Measurements from ENCODE around the gene DTYMK. TPM values are rescaled to one million over a fixed set of nuclear protein-coding genes. Genes with fewer than 3 reads are reported as not detected.

DTYMK gene
- total and polyA plus RNA-seq, 2 experiments from 2014 or later = 20.7 to 55.5 TPM

DNA sequence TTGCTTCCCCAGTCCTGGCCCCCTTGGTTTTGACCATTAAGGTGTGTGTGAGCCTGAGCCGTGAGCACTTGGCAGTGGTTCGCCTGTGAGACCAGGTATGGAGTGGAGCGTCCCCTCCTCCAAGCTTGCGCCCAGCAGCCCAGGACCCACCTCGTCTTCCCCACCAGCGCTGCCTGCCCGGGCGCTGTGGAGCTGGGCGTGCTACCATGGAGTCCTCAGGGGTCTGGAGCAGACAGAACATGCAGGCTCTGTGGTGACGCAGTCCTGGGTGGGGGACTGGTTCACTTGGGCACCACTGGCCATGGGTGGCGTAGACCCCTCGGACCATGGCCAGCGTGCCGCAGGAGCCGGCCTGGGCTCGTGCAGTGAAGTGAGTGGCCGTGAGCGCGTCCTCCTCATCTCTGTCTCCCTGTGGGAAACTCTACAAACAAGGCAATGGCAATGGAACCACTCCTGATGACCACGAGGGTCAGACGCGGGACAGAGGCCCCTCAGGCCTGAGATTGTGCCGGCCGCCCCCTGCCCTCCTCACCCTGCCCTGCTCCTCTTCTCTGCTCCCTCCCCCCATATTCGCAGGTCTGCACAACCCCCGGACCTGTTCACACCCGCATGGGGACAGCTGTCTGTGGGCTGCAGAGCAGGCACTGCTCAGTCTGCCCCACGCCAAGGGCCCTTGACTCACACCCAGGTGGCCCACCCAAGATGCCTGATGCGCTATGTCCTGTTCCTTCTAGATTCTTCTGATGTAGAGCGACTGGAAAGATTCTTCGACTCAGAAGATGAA lies 15.0 kb downstream of the DTYMK start:
- H3K27ac ChIP-seq = no peak overlapping the region
- TF ChIP-seq, protein P1, sequence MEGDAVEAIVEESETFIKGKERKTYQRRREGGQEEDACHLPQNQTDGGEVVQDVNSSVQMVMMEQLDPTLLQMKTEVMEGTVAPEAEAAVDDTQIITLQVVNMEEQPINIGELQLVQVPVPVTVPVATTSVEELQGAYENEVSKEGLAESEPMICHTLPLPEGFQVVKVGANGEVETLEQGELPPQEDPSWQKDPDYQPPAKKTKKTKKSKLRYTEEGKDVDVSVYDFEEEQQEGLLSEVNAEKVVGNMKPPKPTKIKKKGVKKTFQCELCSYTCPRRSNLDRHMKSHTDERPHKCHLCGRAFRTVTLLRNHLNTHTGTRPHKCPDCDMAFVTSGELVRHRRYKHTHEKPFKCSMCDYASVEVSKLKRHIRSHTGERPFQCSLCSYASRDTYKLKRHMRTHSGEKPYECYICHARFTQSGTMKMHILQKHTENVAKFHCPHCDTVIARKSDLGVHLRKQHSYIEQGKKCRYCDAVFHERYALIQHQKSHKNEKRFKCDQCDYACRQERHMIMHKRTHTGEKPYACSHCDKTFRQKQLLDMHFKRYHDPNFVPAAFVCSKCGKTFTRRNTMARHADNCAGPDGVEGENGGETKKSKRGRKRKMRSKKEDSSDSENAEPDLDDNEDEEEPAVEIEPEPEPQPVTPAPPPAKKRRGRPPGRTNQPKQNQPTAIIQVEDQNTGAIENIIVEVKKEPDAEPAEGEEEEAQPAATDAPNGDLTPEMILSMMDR (IDR thresholded peaks at IDR 0.05; ENCODE audit: poor library complexity) = no peak
- TF ChIP-seq EZH2phosphoT487 (IDR thresholded peaks at IDR 0.05; ENCODE audit: low read depth, severe bottlenecking, unreplicated experiment) (no peak), EZH2 (IDR thresholded peaks at IDR 0.05; ENCODE audit: borderline replicate concordance) (no peak)
- no peaks in the 10 kb centered on the region for H4K20me1 ChIP-seq (ENCODE audit: insufficient read depth, poor library complexity, severe bottlenecking)
- H3K4me1 ChIP-seq (ENCODE audit: insufficient read depth) = no peaks in the 10 kb centered on the region
- no peak overlapping the region for H3K4me2 ChIP-seq
- no peaks in the 10 kb centered on the region for H3K79me2 ChIP-seq
- H3K9me2 ChIP-seq (replicated peaks; ENCODE audit: insufficient read depth) = no peaks in the 10 kb centered on the region
- no peaks in the 10 kb centered on the region for H3K9me3 ChIP-seq (ENCODE audit: low read depth)
- H2AFZ ChIP-seq = no peak overlapping the region
- H3K36me3 ChIP-seq (replicated peaks; ENCODE audit: insufficient read depth, low read depth) = no peaks in the 10 kb centered on the region
- no peak overlapping the region for H3K4me3 ChIP-seq
- DNase-seq (ENCODE audit: low spot score) = no peak
- H3K27me3 ChIP-seq = no peaks in the 10 kb centered on the region
- WGBS (ENCODE audit: low lambda C conversion rate, missing lambda C conversion rate) = 97% methylated on average over 27 of the region's 31 CpGs

GRCh38 chr2:241670333-241671110 lies 16.1 kb downstream of the DTYMK start:
- H3K4me1 ChIP-seq (ENCODE audit: insufficient read depth) = no peaks in the 10 kb centered on the region
- no peak overlapping the region for H3K4me3 ChIP-seq
- no peaks in the 10 kb centered on the region for H3K9me3 ChIP-seq (ENCODE audit: low read depth)
- WGBS (ENCODE audit: low lambda C conversion rate, missing lambda C conversion rate) = 89% methylated on average over 31 of the region's 31 CpGs
- TF ChIP-seq EZH2phosphoT487 (IDR thresholded peaks at IDR 0.05; ENCODE audit: low read depth, severe bottlenecking, unreplicated experiment) = no peak
- TF ChIP-seq, protein P1 (IDR thresholded peaks at IDR 0.05; ENCODE audit: poor library complexity) = no peak
- no peak for TF ChIP-seq EZH2 (IDR thresholded peaks at IDR 0.05; ENCODE audit: borderline replicate concordance)
- no peak overlapping the region for H3K4me2 ChIP-seq
- no peak overlapping the region for H2AFZ ChIP-seq
- no peaks in the 10 kb centered on the region for H3K36me3 ChIP-seq (replicated peaks; ENCODE audit: insufficient read depth, low read depth)
- DNase-seq (ENCODE audit: low spot score) = no peak
- no peaks in the 10 kb centered on the region for H4K20me1 ChIP-seq (ENCODE audit: insufficient read depth, poor library complexity, severe bottlenecking)
- no peaks in the 10 kb centered on the region for H3K9me2 ChIP-seq (replicated peaks; ENCODE audit: insufficient read depth)
- H3K27me3 ChIP-seq = no peaks in the 10 kb centered on the region
- no peaks in the 10 kb centered on the region for H3K79me2 ChIP-seq
- no peak overlapping the region for H3K27ac ChIP-seq

GRCh38 chr2:241668839-241669238 lies 17.8 kb downstream of the DTYMK start:
- H3K4me1 ChIP-seq (ENCODE audit: insufficient read depth) = no peaks in the 10 kb centered on the region
- WGBS (ENCODE audit: low lambda C conversion rate, missing lambda C conversion rate) = 90% methylated on average over 12 of the region's 12 CpGs
- H3K36me3 ChIP-seq (replicated peaks; ENCODE audit: insufficient read depth, low read depth) = no peaks in the 10 kb centered on the region
- H3K9me3 ChIP-seq (ENCODE audit: low read depth) = no peaks in the 10 kb centered on the region
- no peaks in the 10 kb centered on the region for H3K9me2 ChIP-seq (replicated peaks; ENCODE audit: insufficient read depth)
- H3K27ac ChIP-seq = no peak overlapping the region
- no peak for TF ChIP-seq EZH2 (IDR thresholded peaks at IDR 0.05; ENCODE audit: borderline replicate concordance)
- TF ChIP-seq, protein P1 (IDR thresholded peaks at IDR 0.05; ENCODE audit: poor library complexity) = no peak
- TF ChIP-seq EZH2phosphoT487 (IDR thresholded peaks at IDR 0.05; ENCODE audit: low read depth, severe bottlenecking, unreplicated experiment) = no peak
- no peak overlapping the region for H2AFZ ChIP-seq
- H3K27me3 ChIP-seq = no peaks in the 10 kb centered on the region
- no peak for DNase-seq (ENCODE audit: low spot score)
- no peaks in the 10 kb centered on the region for H4K20me1 ChIP-seq (ENCODE audit: insufficient read depth, poor library complexity, severe bottlenecking)
- no peak overlapping the region for H3K4me3 ChIP-seq
- no peak overlapping the region for H3K4me2 ChIP-seq
- H3K79me2 ChIP-seq = no peaks in the 10 kb centered on the region

Measured in hepatocyte (in vitro differentiated cells).